H1 (cell line): ENCODE data around the gene NCOA1.

Source experiments
- BRCA1 ChIP-seq: IDR thresholded peaks from 2 replicates; pipeline ENCODE4 v1.6.1; 2012; ENCODE audit warnings: low read depth, low read length, improper control_type of control experiment
- CBX5 ChIP-seq: fragments of 300-800, 300-1000 bp; sonication (generic); IDR thresholded peaks from 2 replicates; pipeline ENCODE4 v1.7.1; 2016; ENCODE audit warnings: antibody characterized with exemption, low read length, low read depth
- CTCF ChIP-seq, 3 experiments: IDR thresholded peaks; 1 replicate in 2 of 3; 2 replicates in 1 of 3; pipeline versions ENCODE4 v1.5.1 to v1.6.1; 2011; ENCODE audit warnings: low read length in 3 of 3, mild to moderate bottlenecking in 3 of 3, inconsistent platforms in 2 of 3, low read depth in 1 of 3, moderate library complexity in 1 of 3; ENCODE audit not compliant: insufficient read depth in 1 of 3; ENCODE audit errors: control extremely low read depth in 1 of 3
- EGR1 ChIP-seq: IDR thresholded peaks from 2 replicates; pipeline ENCODE4 v1.6.1; 2011; ENCODE audit warnings: low read depth, low read length, borderline replicate concordance
- GTF2F1 ChIP-seq: IDR thresholded peaks from 2 replicates; pipeline ENCODE4 v1.6.1; 2012; ENCODE audit warnings: low read depth, low read length, improper control_type of control experiment, borderline replicate concordance
- JUND ChIP-seq: IDR thresholded peaks from 2 replicates; pipeline ENCODE4 v1.6.1; 2011; ENCODE audit warnings: mild to moderate bottlenecking, improper control_type of control experiment, low read length
- MAX ChIP-seq: IDR thresholded peaks from 2 replicates; pipeline ENCODE4 v1.6.1; 2012; ENCODE audit warnings: inconsistent platforms
- POLR2AphosphoS5 ChIP-seq: IDR thresholded peaks from 2 replicates; pipeline ENCODE4 v1.6.1; 2011; ENCODE audit warnings: low read depth, low read length
- RNF2 ChIP-seq: fragments of 200-900, 300-1000 bp; sonication (generic); IDR thresholded peaks from 2 replicates; pipeline ENCODE4 v1.7.1; 2016; ENCODE audit warnings: borderline replicate concordance, low read depth, mild to moderate bottlenecking, antibody characterized with exemption, low read length; ENCODE audit not compliant: poor library complexity, severe bottlenecking; ENCODE audit errors: missing control alignments

- TF ChIP-seq BRCA1 (no peak), CBX5 (no peak), MAX (no peak), CTCF (IDR thresholded peaks at IDR 0.05; ENCODE audit: control extremely low read depth in 1 of 3, insufficient read depth in 1 of 3, low read depth in 1 of 3, low read length in 3 of 3) (no peak), EGR1 (no peak), POLR2AphosphoS5 (no peak), JUND (no peak), RNF2 (no peak), GTF2F1 (no peak)
Measured at GRCh38 chr2:24816884-24817283, 325.8 kb downstream of the NCOA1 start.
